HG02840 (cell line): ENCODE data around the gene ADAMTSL3.

Source experiments
- ATAC-seq: cut with Tn5 transposase; IDR thresholded peaks from one replicate; pipeline ENCODE4 v1.9.1; 2021; ENCODE audit warnings: mild to moderate bottlenecking, moderate library complexity, moderate number of reproducible peaks; ENCODE audit not compliant: unreplicated experiment, low FRiP score

Gene ADAMTSL3

DNA sequence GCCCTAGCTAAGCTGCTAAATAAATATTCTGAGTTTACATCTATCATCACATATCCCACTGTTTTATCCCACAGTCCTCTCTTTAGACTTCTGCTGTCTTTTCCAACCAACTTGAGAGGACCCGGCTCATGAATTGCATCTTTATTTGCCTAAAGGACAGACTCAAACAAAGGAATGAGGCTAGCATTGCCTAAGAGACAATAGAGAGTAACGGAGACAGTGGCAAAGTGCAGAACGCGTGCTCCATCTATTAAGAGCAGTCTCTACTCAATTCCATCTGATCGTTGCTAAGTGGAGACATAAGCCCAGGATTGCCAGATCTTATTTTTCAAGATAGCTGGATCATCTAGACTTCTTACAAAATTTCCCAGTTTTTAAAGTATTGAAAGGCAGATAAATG is 2.3 kb downstream of the ADAMTSL3 start:
- no peak for ATAC-seq

- ATAC-seq: no peak
Observed at GRCh38 chr15:83656943-83657528, 3.1 kb downstream of the ADAMTSL3 start.

DNA sequence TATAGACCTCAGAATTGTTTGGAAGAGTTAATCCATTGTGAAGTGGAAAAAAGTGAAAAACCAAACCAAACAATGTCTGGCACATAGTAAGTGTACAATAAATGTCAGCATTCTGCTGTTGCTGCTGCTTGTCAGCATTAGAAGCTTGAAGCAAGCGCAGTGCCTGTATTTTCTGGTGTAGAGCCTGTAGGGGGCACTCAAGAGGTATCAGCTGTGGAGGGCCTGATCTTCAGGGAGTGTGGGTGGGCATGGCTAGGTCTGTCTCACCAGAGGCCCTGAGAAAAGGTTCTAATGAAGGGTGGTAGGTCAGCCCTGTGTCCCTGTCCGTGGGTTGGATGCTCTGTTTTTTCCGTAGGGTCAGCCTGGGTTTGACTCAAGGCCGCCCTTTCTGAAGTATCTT is 3.6 kb downstream of the ADAMTSL3 start:
- no peak for ATAC-seq

DNA sequence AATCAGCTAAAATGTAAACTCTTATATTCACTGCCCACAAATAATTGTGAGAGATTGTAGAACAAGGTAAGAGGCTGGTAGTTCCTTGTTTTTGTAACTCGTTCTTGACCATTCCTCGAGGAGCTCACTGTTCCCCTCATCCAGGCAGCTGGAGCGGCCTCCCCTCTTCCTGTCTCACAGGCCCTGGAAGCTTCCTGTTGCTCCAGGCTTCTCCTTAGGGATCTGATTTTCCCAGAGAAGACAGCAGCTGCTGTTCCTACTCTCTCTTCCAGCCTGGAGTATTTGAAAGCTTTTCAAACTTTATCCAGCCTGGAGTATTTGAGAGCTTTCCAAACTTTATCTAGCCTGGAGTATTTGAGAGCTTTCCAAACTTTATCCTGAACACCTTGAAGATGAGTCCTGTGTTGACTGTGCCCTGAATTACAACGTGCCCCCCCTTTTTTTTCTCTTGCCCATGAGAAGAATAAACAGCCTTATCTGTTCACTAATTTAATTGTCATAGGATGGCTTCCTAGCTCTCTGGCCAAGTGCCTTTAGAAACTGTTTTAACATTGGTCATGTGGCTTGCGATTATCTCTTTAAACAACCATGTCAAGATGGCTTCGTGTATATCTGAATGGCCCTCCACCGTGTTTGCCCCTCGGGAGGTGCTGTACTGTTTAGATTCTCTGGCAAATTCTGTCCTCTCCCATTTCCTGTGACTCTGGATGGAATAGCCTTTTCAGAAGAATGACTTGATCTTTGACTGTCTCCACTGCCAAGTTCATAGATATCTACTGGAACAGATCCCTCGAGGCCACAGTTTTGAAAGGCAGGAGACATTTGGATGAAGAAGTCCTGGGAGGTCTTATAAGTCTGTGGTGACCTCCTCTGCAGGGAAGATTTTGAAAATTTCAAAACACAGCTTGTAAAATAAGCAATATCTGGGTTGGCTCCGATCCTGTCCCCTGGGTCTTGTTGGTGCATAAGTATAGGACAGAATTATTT is 4.8 kb downstream of the ADAMTSL3 start:
- ATAC-seq: no peak

GRCh38 chr15:83659417-83659812 is 5.5 kb downstream of the ADAMTSL3 start:
- ATAC-seq: no peak

DNA sequence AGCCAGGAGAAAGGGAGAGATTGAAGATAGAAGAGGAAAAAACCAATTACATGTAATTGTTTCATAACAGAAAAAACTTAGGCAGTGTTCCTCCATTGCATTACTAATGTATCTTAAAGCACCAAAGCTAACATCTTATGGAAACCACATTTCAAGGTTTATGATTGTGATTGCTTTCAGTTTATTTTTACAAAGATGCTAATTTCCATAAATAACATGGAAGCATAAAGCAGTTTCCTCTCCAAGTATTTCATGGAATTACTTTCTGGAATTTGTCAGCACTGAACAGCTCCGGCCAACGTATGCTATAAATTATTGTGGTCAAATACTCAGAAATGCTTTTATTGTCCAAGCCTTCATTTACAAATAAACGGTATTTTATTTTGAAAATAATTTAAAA is 11.6 kb downstream of the ADAMTSL3 start:
- ATAC-seq: no peak

- ATAC-seq: no peak
Observed at GRCh38 chr15:83670672-83671229, 16.8 kb downstream of the ADAMTSL3 start.

- ATAC-seq: no peak
Observed at GRCh38 chr15:83671603-83672002, 17.7 kb downstream of the ADAMTSL3 start.

DNA sequence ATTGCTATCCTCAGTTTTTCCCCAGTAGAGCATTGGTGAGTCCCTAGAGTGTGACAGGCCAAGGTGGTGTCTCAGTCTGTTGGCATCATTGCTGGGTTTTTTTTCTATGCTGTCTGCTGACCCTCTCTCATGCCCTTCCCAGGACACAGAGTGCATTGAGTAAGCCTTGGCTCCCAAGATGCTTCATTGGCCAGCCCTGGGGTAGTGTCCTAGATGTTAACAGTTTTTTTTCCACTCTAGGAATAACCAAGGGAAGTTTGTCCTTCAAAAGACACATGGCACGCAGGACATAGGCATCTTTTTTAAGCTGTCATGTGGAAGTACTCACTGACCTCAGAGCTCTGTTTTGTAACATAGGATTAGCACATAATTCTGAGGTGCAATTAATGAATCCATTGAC is 19.5 kb downstream of the ADAMTSL3 start:
- ATAC-seq: no peak

DNA sequence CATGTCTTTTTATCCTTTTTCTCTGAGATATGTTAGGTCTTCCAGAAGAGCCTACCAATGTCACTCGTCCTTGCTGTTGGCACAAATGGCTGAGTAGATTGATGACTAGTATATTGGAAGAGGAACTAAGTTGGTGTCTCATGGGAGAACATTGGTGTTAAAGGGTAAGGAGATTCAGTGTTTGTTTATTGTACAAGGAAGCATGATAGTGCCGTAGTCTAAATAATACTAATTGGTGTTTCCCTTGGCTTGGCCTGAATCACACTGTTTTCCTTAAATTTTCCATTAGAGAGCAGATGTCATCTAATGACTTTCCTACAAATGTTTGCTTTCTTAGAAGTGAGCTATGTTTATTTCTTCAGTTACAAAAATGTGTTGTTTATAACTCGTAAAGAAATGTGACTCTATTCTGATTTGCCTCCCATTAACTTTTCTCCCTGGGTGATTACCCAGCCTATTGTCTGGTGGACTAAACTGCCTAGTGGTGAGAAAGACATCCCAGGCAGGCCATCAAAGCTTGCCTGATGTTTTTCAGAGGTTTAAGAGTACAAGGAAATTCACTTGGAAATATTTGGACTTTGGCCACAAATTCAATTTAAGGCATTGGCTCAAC is 28.7 kb downstream of the ADAMTSL3 start:
- ATAC-seq: no peak

DNA sequence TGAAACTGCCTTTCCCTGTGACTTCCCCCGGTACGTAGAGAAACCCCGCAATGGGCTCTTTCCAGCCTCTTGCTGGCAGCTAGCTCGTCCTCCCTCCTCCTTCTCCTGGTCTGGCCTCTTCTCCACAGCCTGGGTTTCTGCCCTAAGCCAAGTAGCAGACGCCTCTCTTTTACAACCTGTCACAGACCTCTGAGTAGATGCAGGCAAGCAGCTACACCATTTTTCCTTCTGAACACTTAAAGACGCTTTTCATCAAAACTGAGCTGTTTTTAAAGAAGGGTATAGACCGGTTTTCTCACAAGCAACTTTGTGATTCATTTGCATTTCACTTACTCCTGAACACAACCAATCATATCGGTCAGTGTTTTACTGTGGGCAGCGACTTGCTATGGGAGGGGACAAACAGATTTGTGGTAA is 32.0 kb downstream of the ADAMTSL3 start:
- ATAC-seq: no peak

DNA sequence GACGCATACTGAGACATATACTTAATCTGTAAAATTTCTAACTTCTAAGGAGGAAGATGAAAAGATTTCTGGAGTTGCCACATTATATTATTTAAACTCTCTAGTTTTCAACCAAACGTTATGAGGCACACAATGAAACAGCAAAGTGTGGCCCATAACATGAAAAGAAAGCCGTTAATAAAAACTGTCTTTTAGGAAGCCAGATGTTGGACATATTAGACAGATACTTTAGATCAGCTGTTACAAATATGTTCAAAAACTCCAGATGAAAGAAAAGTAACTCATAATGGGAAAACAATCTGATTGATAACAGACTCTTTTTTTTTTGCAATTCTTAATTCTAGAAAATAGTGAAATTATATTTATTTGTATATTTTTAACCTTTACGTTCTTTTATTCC is 34.3 kb downstream of the ADAMTSL3 start:
- no peak for ATAC-seq

DNA sequence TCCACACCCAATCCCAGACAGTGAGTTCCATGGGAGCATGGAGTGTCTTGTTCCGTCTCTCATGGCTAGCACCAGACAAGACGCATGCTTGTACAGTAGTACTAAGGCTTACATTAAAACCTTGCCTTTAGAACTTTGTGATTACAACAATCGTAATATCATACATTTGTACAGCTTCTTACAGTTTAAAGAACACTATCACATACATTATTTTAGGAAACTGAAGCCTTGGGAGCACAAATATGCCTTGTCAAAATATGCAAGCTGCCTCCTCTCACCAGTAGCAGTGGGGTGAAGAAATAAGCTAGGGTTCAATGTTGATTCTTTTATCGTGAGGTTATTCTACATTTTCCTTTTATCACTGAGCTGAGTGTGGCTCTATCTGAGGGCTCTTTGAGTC is 36.8 kb downstream of the ADAMTSL3 start:
- no peak for ATAC-seq

DNA sequence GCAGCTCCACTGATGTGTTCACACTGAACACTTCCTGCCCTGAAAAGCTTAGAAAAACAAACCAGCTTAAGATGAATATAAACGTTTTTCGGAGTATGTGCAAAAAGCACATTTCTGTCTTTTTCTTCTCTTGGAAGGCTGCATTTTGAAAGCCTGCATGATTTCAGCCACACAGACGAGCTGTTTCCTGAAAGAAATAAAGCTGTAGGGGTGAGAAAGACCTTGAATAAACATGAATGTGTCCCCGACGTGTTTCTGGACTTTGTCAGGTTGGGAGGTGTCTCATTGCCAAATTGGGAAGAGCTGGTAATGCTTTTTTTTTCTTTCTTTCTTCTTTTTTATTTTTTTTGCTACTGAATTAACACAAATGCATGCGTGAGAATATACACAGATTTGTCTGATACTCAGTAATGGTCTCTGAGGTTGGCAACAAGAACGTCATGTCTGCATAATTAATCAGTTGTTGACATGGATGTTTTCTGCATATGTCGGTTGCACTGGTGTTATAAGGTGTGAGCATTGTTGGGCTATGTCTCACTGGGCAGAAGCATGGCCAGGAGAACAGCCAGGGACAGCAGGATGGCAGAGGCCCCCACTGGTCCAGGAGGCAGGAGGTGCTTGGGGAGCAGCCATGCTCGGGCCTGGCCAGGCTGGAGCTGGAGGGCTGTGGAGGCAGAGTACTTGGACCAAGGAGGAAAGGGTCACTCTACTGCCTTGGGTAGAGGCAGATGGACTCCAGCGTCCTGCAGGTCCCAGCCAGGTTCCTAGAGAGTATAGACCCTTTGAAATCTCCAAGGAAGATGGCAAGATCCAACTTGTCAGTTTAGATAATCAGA is 39.0 kb downstream of the ADAMTSL3 start:
- ATAC-seq: no peak

- ATAC-seq: no peak
Observed at GRCh38 chr15:83694015-83694414, 40.1 kb downstream of the ADAMTSL3 start.

DNA sequence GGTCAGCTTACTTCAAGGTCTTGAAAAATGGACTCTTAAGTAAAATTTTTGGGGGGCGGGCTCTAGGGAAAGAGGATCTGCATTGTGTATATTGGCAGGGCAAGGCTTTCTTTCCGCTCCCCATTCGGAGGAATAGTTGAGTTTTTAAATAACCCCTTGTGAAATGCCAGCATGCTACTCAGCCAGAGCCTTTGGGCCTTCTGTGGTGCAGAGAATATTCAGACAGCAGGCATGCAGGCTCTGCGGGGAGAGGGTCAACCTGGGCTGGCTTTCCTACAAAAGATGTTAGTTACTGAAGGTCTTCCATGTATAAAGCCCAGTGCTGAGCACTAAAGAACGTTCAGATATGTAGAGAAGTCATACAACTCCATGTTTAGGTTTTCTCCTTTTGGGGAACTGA is 40.6 kb downstream of the ADAMTSL3 start:
- ATAC-seq: no peak

DNA sequence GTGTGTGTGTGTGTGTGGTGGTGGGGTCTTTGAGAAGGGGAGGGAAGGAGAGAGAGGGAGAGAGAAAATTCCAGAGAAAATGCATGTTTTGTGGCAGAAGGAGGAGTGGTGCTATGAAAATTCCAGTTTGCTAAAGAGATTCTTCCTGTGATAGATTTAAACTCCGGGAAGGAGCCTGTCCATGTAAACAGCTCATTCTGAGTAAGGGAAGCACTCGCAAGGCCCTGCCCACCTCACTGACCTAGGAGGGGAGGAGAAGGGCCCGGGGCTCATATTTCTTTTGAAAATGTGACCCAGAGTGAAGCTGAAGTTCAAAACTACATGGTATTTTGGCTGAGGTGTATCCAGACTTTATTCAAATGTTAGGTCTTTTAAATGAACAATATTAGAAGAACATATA is 41.3 kb downstream of the ADAMTSL3 start:
- no peak for ATAC-seq

GRCh38 chr15:83695901-83696425 is 42.0 kb downstream of the ADAMTSL3 start:
- no peak for ATAC-seq

DNA sequence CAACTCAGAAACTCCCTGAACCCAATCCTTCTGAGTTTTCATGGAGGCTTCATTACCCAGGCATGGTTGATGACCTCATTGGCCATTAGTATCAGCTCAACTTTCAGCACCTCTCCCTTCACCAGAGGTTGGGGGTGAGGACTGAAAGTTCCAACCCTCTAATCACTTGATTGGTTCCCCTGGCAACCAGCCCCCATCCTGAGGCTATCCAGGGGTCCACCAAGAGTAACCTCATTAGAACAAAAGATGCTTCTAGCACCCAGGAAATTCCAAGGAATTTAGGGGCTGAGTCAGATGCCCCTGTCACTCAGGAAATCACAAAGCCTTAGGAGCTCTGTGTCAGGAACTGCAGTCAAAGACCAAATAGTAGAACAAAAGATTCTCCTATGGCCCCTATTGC is 43.8 kb downstream of the ADAMTSL3 start:
- ATAC-seq: no peak

DNA sequence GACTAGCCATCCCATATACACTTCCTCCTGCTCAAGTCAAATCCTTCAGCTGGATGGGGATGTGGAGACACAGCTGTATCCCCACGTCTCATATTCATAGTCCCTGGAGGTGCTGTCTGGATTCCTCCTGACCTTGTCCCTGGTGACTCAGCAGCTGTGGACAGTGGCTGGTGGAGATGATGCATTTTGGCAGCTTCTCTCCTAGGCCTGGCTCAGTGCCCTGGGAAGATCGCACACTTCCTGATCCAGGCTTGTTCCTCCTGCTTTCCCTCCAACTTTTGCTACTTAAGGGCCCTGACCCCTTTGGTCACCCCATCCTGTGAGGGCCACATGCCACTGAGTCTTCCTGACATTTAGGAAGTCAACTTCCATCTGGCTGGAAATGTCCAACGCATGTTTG is 44.4 kb downstream of the ADAMTSL3 start:
- no peak for ATAC-seq
